GM23338 (cell line): ENCODE data around the gene ATP6V0A4.

Experiments
- EZH2 ChIP-seq: fragments of 200-600 bp; sonication (generic); IDR thresholded peaks from one replicate; pipeline ENCODE4 v1.8.0; 2017; ENCODE audit warnings: antibody characterized with exemption, mild to moderate bottlenecking, low read depth; ENCODE audit not compliant: unreplicated experiment
- EZH2phosphoT487 ChIP-seq: fragments of 200-600 bp; sonication (generic); IDR thresholded peaks from one replicate; pipeline ENCODE4 v1.8.1; 2018; ENCODE audit warnings: antibody characterized with exemption; ENCODE audit not compliant: unreplicated experiment
- POLR2AphosphoS5 ChIP-seq: IDR thresholded peaks from 2 replicates; pipeline ENCODE4 v1.6.1; 2016; ENCODE audit warnings: antibody characterized with exemption, low read depth
- REST ChIP-seq: IDR thresholded peaks from one replicate; pipeline ENCODE4 v1.6.1; 2018; ENCODE audit warnings: antibody characterized with exemption; ENCODE audit not compliant: unreplicated experiment
- ZNF331 ChIP-seq: fragments of 250-450 bp; sonication (Bioruptor Pico); IDR thresholded peaks from 2 replicates; pipeline ENCODE4 v1.5.0; 2020; ENCODE audit warnings: low read depth, mild to moderate bottlenecking, moderate library complexity
- TF ChIP-seq, protein P1 (sequence below), 2 experiments: fragments of 200-600 bp in 1 of 2; sonication (generic) in 1 of 2; conservative IDR thresholded peaks; 2 replicates each; pipeline versions ENCODE4 v1.5.1 to v1.6.1; 2016 to 2017; ENCODE audit warnings: antibody characterized with exemption in 2 of 2, low read depth in 2 of 2, mild to moderate bottlenecking in 2 of 2, moderate library complexity in 1 of 2
- TF ChIP-seq, protein P2 (sequence below): IDR thresholded peaks from 2 replicates; pipeline ENCODE4 v1.6.1; 2016; ENCODE audit warnings: antibody characterized with exemption

DNA sequence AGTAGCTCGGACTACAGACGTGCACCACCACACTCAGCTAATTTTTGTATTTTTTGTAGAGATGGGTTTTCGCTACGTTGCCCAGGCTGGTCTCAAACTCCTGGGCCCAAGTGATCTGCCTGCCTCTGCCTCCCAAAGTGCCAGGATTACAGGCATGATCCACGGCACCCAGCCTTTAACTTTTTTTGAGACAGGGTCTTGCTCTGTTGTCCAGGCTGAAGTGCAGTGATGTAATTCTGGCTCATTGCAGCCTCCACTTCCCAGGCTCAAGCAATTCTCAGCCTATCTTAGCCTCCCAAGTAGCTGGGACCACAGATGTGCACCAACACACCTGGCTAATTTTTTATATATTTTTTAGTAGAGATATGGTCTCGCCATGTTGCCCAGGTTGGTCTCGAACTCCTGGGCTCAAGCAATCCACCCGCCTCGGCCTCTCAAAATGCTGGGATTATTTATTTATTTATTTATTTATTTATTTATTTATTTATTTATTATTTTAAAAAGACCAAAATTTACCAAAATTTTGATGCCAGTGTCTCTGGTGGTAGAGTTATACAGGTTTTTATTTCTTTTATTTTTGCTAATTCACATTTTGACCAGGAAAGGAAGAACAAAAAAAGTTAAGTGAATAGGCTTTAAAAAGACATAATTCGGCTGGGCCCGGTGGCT, 25.0 kb upstream of the ATP6V0A4 start:
- TF ChIP-seq, protein P1, sequence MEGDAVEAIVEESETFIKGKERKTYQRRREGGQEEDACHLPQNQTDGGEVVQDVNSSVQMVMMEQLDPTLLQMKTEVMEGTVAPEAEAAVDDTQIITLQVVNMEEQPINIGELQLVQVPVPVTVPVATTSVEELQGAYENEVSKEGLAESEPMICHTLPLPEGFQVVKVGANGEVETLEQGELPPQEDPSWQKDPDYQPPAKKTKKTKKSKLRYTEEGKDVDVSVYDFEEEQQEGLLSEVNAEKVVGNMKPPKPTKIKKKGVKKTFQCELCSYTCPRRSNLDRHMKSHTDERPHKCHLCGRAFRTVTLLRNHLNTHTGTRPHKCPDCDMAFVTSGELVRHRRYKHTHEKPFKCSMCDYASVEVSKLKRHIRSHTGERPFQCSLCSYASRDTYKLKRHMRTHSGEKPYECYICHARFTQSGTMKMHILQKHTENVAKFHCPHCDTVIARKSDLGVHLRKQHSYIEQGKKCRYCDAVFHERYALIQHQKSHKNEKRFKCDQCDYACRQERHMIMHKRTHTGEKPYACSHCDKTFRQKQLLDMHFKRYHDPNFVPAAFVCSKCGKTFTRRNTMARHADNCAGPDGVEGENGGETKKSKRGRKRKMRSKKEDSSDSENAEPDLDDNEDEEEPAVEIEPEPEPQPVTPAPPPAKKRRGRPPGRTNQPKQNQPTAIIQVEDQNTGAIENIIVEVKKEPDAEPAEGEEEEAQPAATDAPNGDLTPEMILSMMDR (conservative IDR thresholded peaks at IDR 0.05; ENCODE audit: low read depth in 2 of 2), result no peak
- TF ChIP-seq, protein P2, sequence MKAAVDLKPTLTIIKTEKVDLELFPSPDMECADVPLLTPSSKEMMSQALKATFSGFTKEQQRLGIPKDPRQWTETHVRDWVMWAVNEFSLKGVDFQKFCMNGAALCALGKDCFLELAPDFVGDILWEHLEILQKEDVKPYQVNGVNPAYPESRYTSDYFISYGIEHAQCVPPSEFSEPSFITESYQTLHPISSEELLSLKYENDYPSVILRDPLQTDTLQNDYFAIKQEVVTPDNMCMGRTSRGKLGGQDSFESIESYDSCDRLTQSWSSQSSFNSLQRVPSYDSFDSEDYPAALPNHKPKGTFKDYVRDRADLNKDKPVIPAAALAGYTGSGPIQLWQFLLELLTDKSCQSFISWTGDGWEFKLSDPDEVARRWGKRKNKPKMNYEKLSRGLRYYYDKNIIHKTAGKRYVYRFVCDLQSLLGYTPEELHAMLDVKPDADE, result no peak
- no peak for TF ChIP-seq REST
- TF ChIP-seq POLR2AphosphoS5, result no peak
- no peak for TF ChIP-seq ZNF331 (CRISPR knock-in tag)
- TF ChIP-seq EZH2, result no peak
- TF ChIP-seq EZH2phosphoT487, result no peak
